ENCODE data around the gene CHM. TPM values are rescaled to one million over a fixed set of nuclear protein-coding genes. Genes with fewer than 3 reads are reported as not detected.

CHM gene
- polyA plus RNA-seq, 3 donors: 6.0 to 7.7 (median 6.6) TPM

GRCh38 chrX:86051741-86052140 is 4.4 kb upstream of the CHM start:
- no peak overlapping the region for H3K4me2 ChIP-seq (replicated peaks; ENCODE audit: extremely low read depth, low read length, poor library complexity, severe bottlenecking)
- no peak overlapping the region for H2AFZ ChIP-seq (ENCODE audit: insufficient read depth, low read depth, low read length, poor library complexity, severe bottlenecking)
- Mint-ChIP-seq H3K9me3 (peaks cover 0 to 6% (median 2%) of the 10 kb centered on the region in 7 donors), H3K27ac (no peak overlapping the region), H3K27me3 (ENCODE audit: low read depth in 3 of 3) (peaks cover 0 to 3% (median 2%) of the 10 kb centered on the region in 3 donors), H3K36me3 (no peaks in the 10 kb centered on the region), H3K4me3 (no peak overlapping the region), H3K4me1 (no peaks in the 10 kb centered on the region)
- H3K4me1 ChIP-seq (ENCODE audit: control insufficient read depth in 1 of 2, insufficient read depth in 2 of 2, low read length in 2 of 2): peaks cover 2 to 3% of the 10 kb centered on the region in 2 donors
- H3K36me3 ChIP-seq (replicated peaks in 1 of 2; ENCODE audit: control insufficient read depth in 1 of 2, insufficient read depth in 2 of 2, low read length in 2 of 2): no peaks in the 10 kb centered on the region
- peaks cover 5% of the 10 kb centered on the region for H3K79me2 ChIP-seq (ENCODE audit: insufficient read depth, low read length)
- H3K4me3 ChIP-seq (replicated peaks in 1 of 3; ENCODE audit: low read depth in 2 of 3, low read length in 3 of 3): no peak overlapping the region
- intact Hi-C loops (cut with micrococcal nuclease): no loop called here
- H3K27ac ChIP-seq (ENCODE audit: low read depth in 1 of 2, low read length in 2 of 2): no peak overlapping the region
- no peak for DNase-seq
- H3K27me3 ChIP-seq (ENCODE audit: control insufficient read depth in 2 of 2, insufficient read depth in 2 of 2, low read length in 2 of 2): peaks cover 0 to 2% of the 10 kb centered on the region in 2 donors
- H3K9ac ChIP-seq (ENCODE audit: insufficient read depth, low read length, poor library complexity, severe bottlenecking): no peak overlapping the region
- no CpG with 5 or more reads among the region's 2 CpGs for WGBS (ENCODE audit: insufficient coverage)
- no peaks in the 10 kb centered on the region for H4K20me1 ChIP-seq (ENCODE audit: insufficient read depth, low read length)
- H3K9me3 ChIP-seq (replicated peaks in 1 of 2; ENCODE audit: control insufficient read depth in 1 of 2, insufficient read depth in 1 of 2, low read length in 2 of 2): no peaks in the 10 kb centered on the region
- TF ChIP-seq CTCF (IDR thresholded peaks at IDR 0.05): no peak

- H3K4me3 Mint-ChIP-seq: no peak overlapping the region
- whole genome bisulfite sequencing (ENCODE audit: insufficient coverage): 0% methylated on average over 4 of the region's 15 CpGs
- TF ChIP-seq CTCF (IDR thresholded peaks at IDR 0.05): no peak
- Histone ChIP-seq H4K20me1 (ENCODE audit: insufficient read depth, low read length) (no peaks in the 10 kb centered on the region), H3K27me3 (ENCODE audit: control insufficient read depth in 2 of 2, insufficient read depth in 2 of 2, low read length in 2 of 2) (peaks cover 0 to 2% of the 10 kb centered on the region in 2 donors), H3K27ac (ENCODE audit: low read depth in 1 of 2, low read length in 2 of 2) (no peak overlapping the region), H3K36me3 (replicated peaks in 1 of 2; ENCODE audit: control insufficient read depth in 1 of 2, insufficient read depth in 2 of 2, low read length in 2 of 2) (no peaks in the 10 kb centered on the region), H3K9ac (ENCODE audit: insufficient read depth, low read length, poor library complexity, severe bottlenecking) (no peak overlapping the region), H3K4me2 (replicated peaks; ENCODE audit: extremely low read depth, low read length, poor library complexity, severe bottlenecking) (peak overlapping the region; percentile 77), H3K9me3 (replicated peaks in 1 of 2; ENCODE audit: control insufficient read depth in 1 of 2, insufficient read depth in 1 of 2, low read length in 2 of 2) (no peaks in the 10 kb centered on the region), H2AFZ (ENCODE audit: insufficient read depth, low read depth, low read length, poor library complexity, severe bottlenecking) (peak overlapping the region; percentile 78), H3K4me3 (replicated peaks in 1 of 3; ENCODE audit: low read depth in 2 of 3, low read length in 3 of 3) (peak overlapping the region; percentile 73 to 100 (median 86)), H3K79me2 (ENCODE audit: insufficient read depth, low read length) (peaks cover 32% of the 10 kb centered on the region), H3K4me1 (ENCODE audit: control insufficient read depth in 1 of 2, insufficient read depth in 2 of 2, low read length in 2 of 2) (peaks cover 10 to 13% of the 10 kb centered on the region in 2 donors)
- DNase-seq: peak in 1 of 3 donors; percentile 11
- peaks cover 0 to 5% (median 0%) of the 10 kb centered on the region in 7 donors for H3K9me3 Mint-ChIP-seq
- peaks cover 0 to 2% of the 10 kb centered on the region in 2 donors for H3K36me3 Mint-ChIP-seq
- intact Hi-C loops (cut with micrococcal nuclease): no loop called here
- H3K27me3 Mint-ChIP-seq (ENCODE audit: low read depth in 3 of 3): peaks cover 0 to 3% (median 2%) of the 10 kb centered on the region in 3 donors
- peaks cover 6% of the 10 kb centered on the region for H3K4me1 Mint-ChIP-seq
- no peak overlapping the region for H3K27ac Mint-ChIP-seq
These were observed 550 bp upstream of the CHM start for GRCh38 chrX:86047936-86048280.

All from CD14-positive monocyte (primary cell).